H54 (cell line): ENCODE data around the gene GAS2L3.
"Not testable (repeated sequence)": the region's sequence is repeated elsewhere in the genome, so short reads cannot be mapped to it uniquely, and the experiment has no call there.

Experiments
- DNase-seq: peaks from one replicate; pipeline ENCODE4 v3.0.0; 2011; ENCODE audit warnings: low spot score, mixed read lengths; ENCODE audit not compliant: insufficient read length
- FAIRE-seq: peaks from 3 replicates; lab custom pipeline; 2011; peaks lifted over from hg19 to GRCh38; lab: Jason Lieb, UNC
- POLR2A ChIP-seq: IDR thresholded peaks from 2 replicates; pipeline ENCODE4 v1.6.1; 2011; ENCODE audit warnings: low read depth, mild to moderate bottlenecking, low read length

GAS2L3 gene

DNA sequence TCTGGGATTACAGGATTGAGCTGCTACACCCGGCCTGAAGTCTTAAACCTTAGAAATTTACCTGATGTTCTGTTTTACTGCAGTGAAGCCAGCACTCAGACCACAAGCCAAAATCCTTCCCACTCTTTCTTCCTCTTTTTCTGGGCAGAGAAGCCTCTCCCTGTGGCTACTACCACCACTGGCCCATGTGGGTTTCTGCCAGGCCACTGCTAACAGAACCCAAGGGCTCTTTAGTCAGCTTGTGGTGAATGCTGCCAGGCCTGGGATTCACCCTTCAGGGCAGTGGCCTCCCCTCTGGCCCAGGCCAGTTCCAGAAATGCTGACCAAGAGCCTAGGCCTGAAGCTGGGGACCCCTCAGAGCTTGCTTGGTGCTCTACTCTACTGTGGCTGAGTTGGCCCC lies 35.3 kb downstream of the GAS2L3 start:
- FAIRE-seq (no peak), DNase-seq (no peak)
- TF ChIP-seq POLR2A: no peak

DNA sequence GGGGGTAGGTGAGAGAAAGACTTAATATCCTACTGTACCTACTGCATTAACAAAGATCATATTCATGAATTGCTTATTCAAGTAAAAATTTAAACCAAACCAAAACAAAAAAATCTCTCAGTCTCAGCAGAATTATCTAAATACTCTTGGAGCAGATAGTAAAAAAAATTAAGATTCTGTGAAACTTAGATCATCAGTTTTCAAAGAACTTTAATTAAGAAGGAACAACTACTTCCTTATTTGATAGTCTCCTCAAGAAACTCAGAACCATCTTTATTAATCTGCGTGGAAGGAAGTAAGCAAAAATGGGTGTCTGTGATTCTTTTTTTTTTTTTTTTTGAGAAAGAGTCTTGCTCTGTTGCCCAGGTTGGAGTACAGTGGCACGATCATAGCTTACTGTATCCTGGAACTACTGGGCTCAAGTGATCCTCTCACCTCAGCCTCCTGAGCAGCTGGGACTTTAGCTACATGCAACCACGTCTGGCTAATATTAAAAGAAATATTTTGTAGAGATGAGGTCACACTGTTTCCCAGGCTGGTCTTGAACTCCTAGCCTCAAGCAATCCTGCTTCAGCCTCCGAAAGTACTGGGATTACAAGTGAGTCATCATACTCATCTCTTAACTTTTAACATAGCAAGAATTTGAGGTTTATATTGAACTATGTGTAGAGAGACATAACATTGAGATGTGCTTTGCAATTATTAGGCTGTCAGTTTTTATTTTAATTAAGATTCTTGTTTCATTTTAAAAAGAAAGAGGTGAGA lies 37.4 kb downstream of the GAS2L3 start:
- no peak for TF ChIP-seq POLR2A
- DNase-seq (no peak), FAIRE-seq (peak; percentile 36)

- TF ChIP-seq POLR2A: no peak
- DNase-seq: no peak
- no peak for FAIRE-seq
Observed at GRCh38 chr12:100612606-100613005, 39.1 kb downstream of the GAS2L3 start.

GRCh38 chr12:100624571-100624970 lies 51.1 kb downstream of the GAS2L3 start:
- no peak for FAIRE-seq
- DNase-seq: no peak
- no peak for TF ChIP-seq POLR2A

- DNase-seq: no peak
- no peak for TF ChIP-seq POLR2A
- FAIRE-seq: no peak
Observed at GRCh38 chr12:100632445-100632892, 59.0 kb downstream of the GAS2L3 start.

DNA sequence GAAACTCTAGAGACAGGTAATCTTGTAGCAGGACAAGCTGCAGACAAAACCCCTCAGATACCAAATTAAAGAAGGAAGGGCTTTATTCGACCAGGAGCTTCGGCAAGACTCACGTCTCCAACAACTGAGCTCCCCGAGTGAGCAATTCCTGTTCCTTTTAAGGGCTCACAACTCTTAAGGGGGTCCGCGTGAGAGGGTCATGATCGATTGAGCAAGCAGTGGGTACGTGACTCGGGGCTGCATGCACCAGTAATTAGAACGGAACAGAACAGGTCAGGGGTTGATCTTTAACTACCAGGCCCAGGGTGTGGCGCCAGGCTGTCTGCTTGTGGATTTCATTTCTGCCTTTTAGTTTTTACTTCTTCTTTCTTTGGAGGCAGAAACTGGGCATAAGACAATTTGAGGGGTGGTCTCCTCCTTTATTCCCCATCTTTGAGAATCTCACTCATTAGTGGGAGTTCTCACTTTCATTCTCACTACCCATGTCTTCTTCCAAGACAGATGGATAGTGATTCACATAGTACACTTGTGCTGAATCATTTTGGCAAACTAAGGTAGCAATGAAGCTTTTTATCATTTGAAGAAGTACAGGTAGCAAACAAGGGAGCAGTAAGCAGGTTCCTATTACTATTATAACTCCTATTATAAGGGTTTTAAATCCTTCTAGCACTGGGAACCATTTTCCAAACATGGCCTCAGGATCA lies 59.8 kb downstream of the GAS2L3 start:
- DNase-seq, FAIRE-seq: not testable (repeated sequence)

- no peak for TF ChIP-seq POLR2A
- no peak for DNase-seq
- FAIRE-seq: no peak
Observed at GRCh38 chr12:100643246-100643645, 69.8 kb downstream of the GAS2L3 start.

DNA sequence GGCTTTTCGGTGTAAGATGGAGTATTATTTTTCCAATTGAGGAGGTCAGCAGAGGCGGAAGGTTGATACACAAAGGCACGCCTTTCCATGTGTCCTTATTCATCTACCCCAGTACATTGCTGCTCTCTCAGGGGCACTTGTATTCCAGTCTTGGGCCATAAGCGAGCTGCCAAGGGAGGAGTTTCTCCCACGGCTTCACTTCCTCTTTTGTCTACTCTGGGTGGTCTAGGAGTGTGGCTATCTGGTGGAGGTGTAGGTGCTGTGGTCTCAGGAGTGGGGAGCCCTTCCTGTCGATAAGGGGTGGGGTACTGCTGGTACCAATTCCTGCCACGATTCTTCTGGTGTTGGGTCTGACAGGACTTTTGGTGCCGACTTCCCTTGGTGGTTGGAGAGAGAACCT lies 73.4 kb downstream of the GAS2L3 start:
- TF ChIP-seq POLR2A: no peak
- DNase-seq: no peak
- FAIRE-seq: no peak

GRCh38 chr12:100651108-100651507 lies 77.6 kb downstream of the GAS2L3 start:
- FAIRE-seq: no peak
- TF ChIP-seq POLR2A: no peak
- DNase-seq: no peak

DNA sequence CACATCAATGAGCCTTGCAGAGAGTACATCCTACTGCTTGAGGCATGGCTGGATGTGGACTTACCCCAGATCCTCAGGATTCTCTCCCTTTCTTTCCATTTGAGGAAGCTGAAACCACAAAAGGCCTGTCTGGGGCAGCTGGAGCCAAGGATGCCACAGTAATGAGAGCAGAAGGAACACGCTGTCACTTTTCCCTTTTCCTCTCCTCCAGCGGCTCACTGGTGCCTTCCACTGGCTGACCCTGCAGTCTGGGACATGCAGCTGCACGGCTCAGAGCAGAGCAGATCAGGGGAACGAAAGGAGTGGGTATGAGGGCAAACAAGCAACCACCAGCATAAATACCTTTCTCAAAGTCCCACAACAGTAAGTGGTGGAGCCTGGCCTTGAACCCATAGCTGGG lies 78.2 kb downstream of the GAS2L3 start:
- no peak for FAIRE-seq
- TF ChIP-seq POLR2A: no peak
- DNase-seq: no peak

DNA sequence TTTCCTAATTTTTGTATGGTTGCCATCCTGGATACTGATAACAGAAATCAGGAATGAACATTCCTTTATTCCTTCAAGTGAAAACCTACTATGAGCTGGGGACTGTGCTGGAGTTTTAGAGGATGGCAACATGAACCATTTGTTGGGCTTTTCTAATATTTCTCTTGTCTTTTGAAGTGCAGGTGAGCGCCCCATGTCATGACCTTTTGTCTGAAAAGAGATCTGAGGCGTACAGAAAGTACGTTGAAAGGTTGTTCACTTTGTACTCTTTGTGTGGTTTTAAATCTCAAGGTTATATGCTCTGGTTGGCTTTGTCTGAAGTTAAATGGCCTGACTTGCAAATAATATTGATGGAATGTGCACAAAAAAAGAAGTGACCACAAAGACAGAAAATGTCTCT lies 79.0 kb downstream of the GAS2L3 start:
- TF ChIP-seq POLR2A: no peak
- FAIRE-seq (no peak), DNase-seq (no peak)

DNA sequence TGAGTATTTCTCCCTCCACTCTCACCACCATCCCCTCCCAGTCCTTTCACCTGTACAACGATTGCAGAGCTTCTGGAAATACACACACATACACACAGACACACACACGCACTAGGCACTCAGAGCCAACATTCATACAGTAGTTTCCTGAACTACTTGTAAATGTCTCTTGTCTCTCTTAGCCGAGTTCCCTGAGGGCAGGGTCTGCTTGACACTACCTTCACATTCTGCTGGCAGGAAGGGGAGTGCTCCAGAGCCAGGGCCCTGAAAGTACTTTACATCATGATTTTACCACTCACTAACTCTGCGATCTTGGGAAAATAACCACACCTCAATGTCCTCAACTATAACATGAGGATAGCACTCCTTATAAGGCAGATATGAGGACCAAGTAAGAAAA lies 82.7 kb downstream of the GAS2L3 start:
- DNase-seq (no peak), FAIRE-seq (no peak)
- no peak for TF ChIP-seq POLR2A

GRCh38 chr12:100656856-100657255 lies 83.4 kb downstream of the GAS2L3 start:
- no peak for FAIRE-seq
- DNase-seq: no peak
- TF ChIP-seq POLR2A: no peak

DNA sequence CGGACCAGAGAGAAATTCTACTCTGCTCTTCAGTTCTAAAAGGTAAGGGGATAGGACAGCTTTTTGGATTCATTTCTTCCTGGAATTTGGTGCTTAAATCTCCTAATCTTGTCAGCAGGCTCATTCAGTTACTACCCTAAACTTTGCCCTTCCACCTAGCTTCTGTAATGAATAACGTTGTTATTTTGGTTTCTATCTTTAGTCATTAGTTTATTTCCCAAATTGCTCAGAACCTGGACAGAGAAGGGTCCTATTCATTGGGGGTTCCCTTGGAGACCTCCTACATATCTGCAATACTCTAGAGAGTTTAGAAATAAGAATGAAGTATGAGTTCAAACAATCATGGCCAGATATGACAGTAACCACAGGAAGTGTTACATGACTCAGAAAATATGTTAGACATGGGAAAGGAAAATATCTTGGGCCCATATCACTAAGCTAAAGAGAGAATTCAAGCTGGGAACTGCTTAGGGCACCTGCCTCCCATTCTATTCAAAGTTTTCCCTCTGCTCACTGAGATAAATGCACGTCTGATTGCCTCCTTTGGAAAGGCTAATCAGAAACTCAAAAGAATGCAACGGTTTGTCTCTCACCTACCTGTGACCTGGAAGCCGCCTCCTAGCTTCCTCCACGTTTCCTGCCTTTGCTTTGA lies 87.9 kb downstream of the GAS2L3 start:
- no peak for TF ChIP-seq POLR2A
- DNase-seq (no peak), FAIRE-seq (no peak)

DNA sequence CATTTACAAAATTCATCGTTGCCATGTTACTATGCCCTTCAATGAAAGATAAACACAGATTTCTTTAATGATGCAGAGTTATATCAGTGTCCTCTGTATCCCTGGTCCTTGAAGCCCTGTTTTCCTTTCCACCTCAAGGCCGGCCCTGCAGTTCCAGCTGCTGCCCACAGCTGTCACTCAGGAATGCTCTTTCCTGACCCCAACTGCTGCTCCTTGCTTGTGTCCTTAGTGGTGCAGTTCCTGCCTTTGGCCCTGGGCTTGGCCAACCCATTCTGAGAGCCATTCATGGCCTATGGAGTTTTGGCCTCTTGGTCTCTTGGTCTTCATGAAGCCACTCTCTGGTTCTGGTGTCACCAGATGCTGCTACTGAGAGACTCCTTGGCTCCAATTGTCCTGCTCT lies 93.1 kb downstream of the GAS2L3 start:
- no peak for DNase-seq
- FAIRE-seq: no peak
- TF ChIP-seq POLR2A: no peak
